GM12801 (cell line): Measurements from ENCODE around the gene PHETA2.

Experiments used
- CTCF ChIP-seq: IDR thresholded peaks from one replicate; pipeline ENCODE4 v1.5.1; 2011; ENCODE audit warnings: control low read depth; ENCODE audit not compliant: insufficient read length; ENCODE audit errors: extremely low read depth

PHETA2 gene

GRCh38 chr22:42074132-42074811 lies at the start of gene PHETA2:
Gene PHETA2 (plus strand): TSS chr22:42074248. CDS start chr22:42077294, 3,046 bp downstream.
- TF ChIP-seq CTCF = no peak

GRCh38 chr22:42025421-42025820 lies 48.6 kb upstream of the PHETA2 start:
- no peak for TF ChIP-seq CTCF

GRCh38 chr22:42026705-42027104 lies 47.3 kb upstream of the PHETA2 start:
- no peak for TF ChIP-seq CTCF

- no peak for TF ChIP-seq CTCF
Measured at GRCh38 chr22:42033263-42034181, 40.5 kb upstream of the PHETA2 start.

DNA sequence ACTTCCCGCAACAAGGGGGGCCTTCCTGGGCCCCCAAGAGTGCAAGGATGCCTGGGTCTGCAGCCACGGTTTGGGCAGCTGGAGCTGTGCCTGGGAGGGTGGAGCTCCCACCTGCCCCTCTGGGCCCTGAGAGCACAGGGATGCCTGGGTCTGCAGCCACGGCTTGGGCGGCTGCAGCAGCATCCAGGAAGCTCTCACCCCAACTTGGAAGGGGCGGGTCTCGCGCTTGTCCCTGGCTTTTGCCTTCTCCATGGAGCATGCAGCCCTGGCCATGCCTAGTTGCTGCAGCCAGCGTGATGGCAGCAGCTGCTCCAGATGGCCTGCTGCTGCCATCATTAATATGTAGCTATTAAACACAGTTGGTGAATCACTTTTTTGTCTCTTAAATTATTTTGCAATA lies 38.8 kb upstream of the PHETA2 start:
- no peak for TF ChIP-seq CTCF

DNA sequence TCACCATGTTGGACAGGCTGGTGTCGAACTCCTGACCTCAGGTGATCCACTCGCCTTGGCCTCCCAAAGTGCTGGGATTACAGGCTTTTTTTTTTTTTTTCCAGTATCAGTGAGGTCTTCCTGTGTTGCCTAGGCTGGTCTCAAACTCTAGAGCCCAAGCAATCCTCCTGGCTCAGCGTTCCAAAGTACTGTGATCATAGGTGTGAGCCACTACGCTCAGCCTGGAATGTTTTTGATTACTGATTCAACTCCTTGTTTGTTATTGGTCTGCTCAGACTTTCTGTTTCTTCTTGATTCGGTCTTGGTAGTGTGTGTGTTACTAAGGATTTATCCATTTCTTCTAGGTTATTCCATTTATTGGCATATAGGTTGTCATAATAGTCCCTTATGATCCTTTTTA lies 34.8 kb upstream of the PHETA2 start:
- TF ChIP-seq CTCF = no peak

- TF ChIP-seq CTCF = no peak
Measured at GRCh38 chr22:42041784-42042183, 32.3 kb upstream of the PHETA2 start.
